HEK293 (cell line): ENCODE data around the gene DZIP1L.

Source experiments
- CTCF ChIA-PET: fragments of 350-600 bp; formaldehyde crosslinking; extraction: SDS; loops from one replicate; lab custom pipeline; 2021; ENCODE audit warnings: antibody characterized with exemption; lab: Yijun Ruan, JAX
- POLR2A ChIA-PET: fragments of 300-600 bp; formaldehyde crosslinking; extraction: SDS; loops from one replicate; lab custom pipeline; 2020; ENCODE audit warnings: antibody characterized with exemption, inconsistent platforms; lab: Yijun Ruan, JAX
- H3K27ac ChIP-seq: fragments of 200-500 bp; sonication (Bioruptor generic); 2 replicates; pipeline ENCODE4 v1.5.1; 2014; ENCODE audit warnings: low read depth, low read length, control low read depth, inconsistent platforms; ENCODE audit errors: extremely low read depth
- H3K36me3 ChIP-seq, 2 experiments: fragments of 200-500 bp in 1 of 2; sonication (Bioruptor generic) in 1 of 2; 1 replicate in 1 of 2; 2 replicates in 1 of 2; pipeline ENCODE4 v1.5.1; 2014 to 2017; ENCODE audit warnings: inconsistent platforms in 2 of 2, low read length in 2 of 2; ENCODE audit not compliant: control insufficient read depth in 2 of 2, insufficient read depth in 1 of 2
- H3K4me1 ChIP-seq: fragments of 200-500 bp; sonication (Bioruptor generic); 2 replicates; pipeline ENCODE4 v1.5.1; 2014; ENCODE audit warnings: mild to moderate bottlenecking, low read length, inconsistent platforms; ENCODE audit not compliant: control insufficient read depth, insufficient read depth
- H3K4me3 ChIP-seq: 2 replicates; pipeline ENCODE4 v1.5.1; 2011; ENCODE audit warnings: low read depth, mild to moderate bottlenecking, control low read depth, low read length, moderate library complexity
- H3K9me3 ChIP-seq: fragments of 200-500 bp; sonication (Bioruptor generic); 2 replicates; pipeline ENCODE4 v1.5.1; 2014; ENCODE audit warnings: low read depth, low read length, inconsistent platforms; ENCODE audit not compliant: control insufficient read depth, insufficient read depth
- FEZF1 ChIP-seq: fragments of 450-650 bp; formaldehyde crosslinking; IDR thresholded peaks from 2 replicates; pipeline ENCODE4 v1.5.1; 2016; ENCODE audit warnings: missing biosample characterization, missing genetic modification characterization
- GFI1B ChIP-seq: fragments of 450-650 bp; formaldehyde crosslinking; IDR thresholded peaks from 2 replicates; pipeline ENCODE4 v1.5.1; 2016; ENCODE audit warnings: missing biosample characterization, missing genetic modification characterization
- GLIS2 ChIP-seq: fragments of 450-650 bp; formaldehyde crosslinking; IDR thresholded peaks from 2 replicates; pipeline ENCODE4 v1.5.1; 2016; ENCODE audit warnings: missing biosample characterization, missing genetic modification characterization
- MEIS1 ChIP-seq: sonication (generic); formaldehyde crosslinking; IDR thresholded peaks from 2 replicates; pipeline ENCODE4 v1.8.1; 2022; ENCODE audit warnings: missing genetic modification reagents, mild to moderate bottlenecking, borderline replicate concordance
- PATZ1 ChIP-seq: fragments of 450-650 bp; formaldehyde crosslinking; IDR thresholded peaks from 2 replicates; pipeline ENCODE4 v1.5.1; 2016; ENCODE audit warnings: missing biosample characterization, missing genetic modification characterization
- PRDM1 ChIP-seq: fragments of 450-650 bp; formaldehyde crosslinking; IDR thresholded peaks from 2 replicates; pipeline ENCODE4; 2016; ENCODE audit warnings: missing biosample characterization, missing genetic modification characterization
- ZBTB6 ChIP-seq: fragments of 450-650 bp; formaldehyde crosslinking; IDR thresholded peaks from 2 replicates; pipeline ENCODE4 v1.5.1; 2017; ENCODE audit warnings: missing biosample characterization, missing genetic modification characterization
- ZEB2 ChIP-seq: fragments of 450-650 bp; formaldehyde crosslinking; IDR thresholded peaks from 2 replicates; pipeline ENCODE4 v1.5.1; 2016; ENCODE audit warnings: missing biosample characterization, missing genetic modification characterization
- ZFP41 ChIP-seq: fragments of 450-650 bp; formaldehyde crosslinking; IDR thresholded peaks from 2 replicates; pipeline ENCODE4 v1.5.1; 2016; ENCODE audit warnings: missing biosample characterization, missing genetic modification characterization, borderline replicate concordance
- ZNF2 ChIP-seq: fragments of 450-650 bp; formaldehyde crosslinking; IDR thresholded peaks from 2 replicates; pipeline ENCODE4 v1.5.1; 2016; ENCODE audit warnings: missing biosample characterization, missing genetic modification characterization
- ZNF202 ChIP-seq: fragments of 450-650 bp; formaldehyde crosslinking; IDR thresholded peaks from 2 replicates; pipeline ENCODE4 v1.5.1; 2016; ENCODE audit warnings: missing biosample characterization, missing genetic modification characterization, borderline replicate concordance
- ZNF26 ChIP-seq: fragments of 450-650 bp; formaldehyde crosslinking; IDR thresholded peaks from 2 replicates; pipeline ENCODE4 v1.5.1; 2016; ENCODE audit warnings: missing biosample characterization, missing genetic modification characterization
- ZNF426 ChIP-seq: fragments of 450-650 bp; formaldehyde crosslinking; IDR thresholded peaks from 2 replicates; pipeline ENCODE4 v1.5.1; 2017; ENCODE audit warnings: missing biosample characterization, missing genetic modification characterization, mild to moderate bottlenecking, inconsistent platforms, moderate library complexity
- ZNF529 ChIP-seq: fragments of 450-650 bp; formaldehyde crosslinking; IDR thresholded peaks from 2 replicates; pipeline ENCODE4 v1.5.1; 2017; ENCODE audit warnings: missing genetic modification characterization, missing biosample characterization; ENCODE audit not compliant: insufficient replicate concordance
- ZNF621 ChIP-seq: fragments of 450-650 bp; formaldehyde crosslinking; IDR thresholded peaks from 2 replicates; pipeline ENCODE4 v1.5.1; 2017; ENCODE audit warnings: missing biosample characterization, missing genetic modification characterization
- ZNF645 ChIP-seq: fragments of 450-650 bp; formaldehyde crosslinking; IDR thresholded peaks from 2 replicates; pipeline ENCODE4; 2016; ENCODE audit warnings: missing biosample characterization, missing genetic modification characterization
- ZNF701 ChIP-seq: fragments of 450-650 bp; formaldehyde crosslinking; IDR thresholded peaks from 2 replicates; pipeline ENCODE4 v1.5.1; 2016; ENCODE audit warnings: missing biosample characterization, missing genetic modification characterization
- ZSCAN18 ChIP-seq: fragments of 450-650 bp; formaldehyde crosslinking; IDR thresholded peaks from 2 replicates; pipeline ENCODE4 v1.5.1; 2016; ENCODE audit warnings: missing biosample characterization, missing genetic modification characterization
- ZSCAN30 ChIP-seq: fragments of 450-650 bp; IDR thresholded peaks from 2 replicates; pipeline ENCODE4 v1.5.1; 2018; ENCODE audit warnings: missing biosample characterization, mild to moderate bottlenecking, missing genetic modification characterization, moderate library complexity
- TF ChIP-seq, protein P1 (sequence below): fragments of 450-650 bp; formaldehyde crosslinking; IDR thresholded peaks from 2 replicates; pipeline ENCODE4 v1.5.1; 2016; ENCODE audit warnings: missing biosample characterization, missing genetic modification characterization
- TF ChIP-seq, protein P2 (sequence below): fragments of 450-650 bp; formaldehyde crosslinking; IDR thresholded peaks from 2 replicates; pipeline ENCODE4 v1.5.1; 2016; ENCODE audit warnings: missing biosample characterization, missing genetic modification characterization

DZIP1L gene

DNA sequence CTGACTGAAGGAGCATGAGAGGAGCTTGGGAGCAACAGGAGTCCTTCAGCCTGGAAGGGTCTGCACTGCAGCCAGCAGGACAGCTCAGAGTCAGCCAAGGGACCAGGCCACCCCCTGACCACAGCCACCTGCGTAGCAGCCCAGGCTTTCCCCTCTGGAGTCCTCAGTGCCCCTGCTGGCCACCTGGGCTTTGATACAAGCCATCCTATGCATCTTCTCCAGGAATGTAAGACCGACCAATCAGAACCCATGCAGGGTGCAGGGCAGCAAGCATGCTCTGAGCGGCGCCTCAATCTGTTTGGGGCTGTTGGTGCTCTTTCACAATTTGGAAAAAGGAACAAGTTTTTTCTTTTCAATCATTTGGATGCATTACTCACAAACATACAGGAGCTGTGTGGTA is 52.0 kb downstream of the DZIP1L start:
- Histone ChIP-seq H3K9me3 (no peaks in the 10 kb centered on the region), H3K36me3 (peaks cover 0 to 79% of the 10 kb centered on the region in 2 experiments; a peak in 1 of 3 replicates), H3K27ac (no peak overlapping the region), H3K4me1 (no peaks in the 10 kb centered on the region), H3K4me3 (no peak overlapping the region)
- ChIA-PET CTCF (interaction anchor here (1.6 to 2.0 kb wide), 2 partner anchors 11 to 55 kb away, joined by 5 to 9 read pairs; no protein-coding TSS in a partner anchor), POLR2A (no interaction called here)
- TF ChIP-seq, protein P1, sequence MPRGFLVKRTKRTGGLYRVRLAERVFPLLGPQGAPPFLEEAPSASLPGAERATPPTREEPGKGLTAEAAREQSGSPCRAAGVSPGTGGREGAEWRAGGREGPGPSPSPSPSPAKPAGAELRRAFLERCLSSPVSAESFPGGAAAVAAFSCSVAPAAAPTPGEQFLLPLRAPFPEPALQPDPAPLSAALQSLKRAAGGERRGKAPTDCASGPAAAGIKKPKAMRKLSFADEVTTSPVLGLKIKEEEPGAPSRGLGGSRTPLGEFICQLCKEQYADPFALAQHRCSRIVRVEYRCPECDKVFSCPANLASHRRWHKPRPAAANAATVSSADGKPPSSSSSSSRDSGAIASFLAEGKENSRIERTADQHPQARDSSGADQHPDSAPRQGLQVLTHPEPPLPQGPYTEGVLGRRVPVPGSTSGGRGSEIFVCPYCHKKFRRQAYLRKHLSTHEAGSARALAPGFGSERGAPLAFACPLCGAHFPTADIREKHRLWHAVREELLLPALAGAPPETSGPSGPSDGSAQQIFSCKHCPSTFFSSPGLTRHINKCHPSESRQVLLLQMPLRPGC (tag by site-specific recombination) = no peak
- no peak for TF ChIP-seq ZNF645 (tag by site-specific recombination)
- no peak for TF ChIP-seq ZSCAN30 (tag by site-specific recombination)
- TF ChIP-seq GLIS2 = no peak
- no peak for TF ChIP-seq ZNF701
- TF ChIP-seq PATZ1 = no peak
- no peak for TF ChIP-seq ZFP41 (tag by site-specific recombination)
- TF ChIP-seq, all 188 proteins: peak for 0

DNA sequence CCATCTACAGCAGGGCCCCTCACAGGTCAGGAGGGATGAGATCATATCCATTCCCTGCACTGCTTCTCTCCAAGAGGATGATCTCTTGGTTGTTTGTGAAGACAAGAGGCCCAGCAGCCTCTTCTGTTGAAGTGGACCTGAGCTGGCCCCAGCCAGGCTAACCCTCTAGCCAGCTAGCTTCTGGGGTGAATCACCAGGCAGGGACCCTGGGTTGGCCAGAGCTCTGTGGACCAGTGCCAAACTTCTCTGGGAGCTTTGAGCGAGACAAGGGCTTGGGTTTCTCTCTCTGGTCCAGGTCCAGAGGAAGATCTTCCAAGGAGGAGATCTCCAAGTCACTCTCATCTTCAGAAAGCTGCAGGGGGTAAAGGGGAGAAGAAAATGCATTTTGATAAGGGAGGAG is 52.8 kb downstream of the DZIP1L start:
- ChIA-PET CTCF (interaction anchor here (2.0 kb wide), 1 partner anchor 10 kb away, joined by 9 read pairs; no protein-coding TSS in a partner anchor), POLR2A (no interaction called here)
- H3K4me1 ChIP-seq = no peaks in the 10 kb centered on the region
- no peak overlapping the region for H3K27ac ChIP-seq
- no peak overlapping the region for H3K4me3 ChIP-seq
- H3K36me3 ChIP-seq = peaks cover 0 to 71% of the 10 kb centered on the region in 2 experiments; a peak in 1 of 3 replicates
- no peaks in the 10 kb centered on the region for H3K9me3 ChIP-seq
- no peak for TF ChIP-seq ZBTB6
- TF ChIP-seq ZNF202 (tag by site-specific recombination) = no peak

- Histone ChIP-seq H3K4me1 (no peaks in the 10 kb centered on the region), H3K36me3 (peaks cover 0 to 65% of the 10 kb centered on the region in 2 experiments; a peak in 1 of 3 replicates), H3K9me3 (no peaks in the 10 kb centered on the region), H3K4me3 (no peak overlapping the region), H3K27ac (no peak overlapping the region)
- CTCF ChIA-PET = interaction anchor here (1.1 kb wide), 1 partner anchor 10 kb away, joined by 4 read pairs; no protein-coding TSS in a partner anchor
- POLR2A ChIA-PET = no interaction called here
- TF ChIP-seq ZNF26 = no peak
- TF ChIP-seq, protein P2, sequence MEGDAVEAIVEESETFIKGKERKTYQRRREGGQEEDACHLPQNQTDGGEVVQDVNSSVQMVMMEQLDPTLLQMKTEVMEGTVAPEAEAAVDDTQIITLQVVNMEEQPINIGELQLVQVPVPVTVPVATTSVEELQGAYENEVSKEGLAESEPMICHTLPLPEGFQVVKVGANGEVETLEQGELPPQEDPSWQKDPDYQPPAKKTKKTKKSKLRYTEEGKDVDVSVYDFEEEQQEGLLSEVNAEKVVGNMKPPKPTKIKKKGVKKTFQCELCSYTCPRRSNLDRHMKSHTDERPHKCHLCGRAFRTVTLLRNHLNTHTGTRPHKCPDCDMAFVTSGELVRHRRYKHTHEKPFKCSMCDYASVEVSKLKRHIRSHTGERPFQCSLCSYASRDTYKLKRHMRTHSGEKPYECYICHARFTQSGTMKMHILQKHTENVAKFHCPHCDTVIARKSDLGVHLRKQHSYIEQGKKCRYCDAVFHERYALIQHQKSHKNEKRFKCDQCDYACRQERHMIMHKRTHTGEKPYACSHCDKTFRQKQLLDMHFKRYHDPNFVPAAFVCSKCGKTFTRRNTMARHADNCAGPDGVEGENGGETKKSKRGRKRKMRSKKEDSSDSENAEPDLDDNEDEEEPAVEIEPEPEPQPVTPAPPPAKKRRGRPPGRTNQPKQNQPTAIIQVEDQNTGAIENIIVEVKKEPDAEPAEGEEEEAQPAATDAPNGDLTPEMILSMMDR (tag by site-specific recombination) = no peak
- TF ChIP-seq ZNF2 (tag by site-specific recombination) = no peak
- TF ChIP-seq FEZF1 (tag by site-specific recombination) = no peak
- no peak for TF ChIP-seq PRDM1 (tag by site-specific recombination)
- TF ChIP-seq GFI1B (tag by site-specific recombination) = no peak
- TF ChIP-seq ZEB2 (tag by site-specific recombination) = no peak
- no peak for TF ChIP-seq ZNF529
- no peak for TF ChIP-seq MEIS1 (CRISPR knock-in tag)
- no peak for TF ChIP-seq ZNF621 (tag by site-specific recombination)
- no peak for TF ChIP-seq ZNF426 (tag by site-specific recombination)
- no peak for TF ChIP-seq ZSCAN18 (tag by site-specific recombination)
Observed at GRCh38 chr3:138062037-138062436, 53.4 kb downstream of the DZIP1L start.
